HG03520 (cell line): ENCODE data around the gene DGKG.

Experiments used
- ATAC-seq: cut with Tn5 transposase; IDR thresholded peaks from one replicate; pipeline ENCODE4 v1.9.1; 2021; ENCODE audit warnings: mild to moderate bottlenecking, moderate library complexity; ENCODE audit not compliant: unreplicated experiment

The DGKG gene

DNA sequence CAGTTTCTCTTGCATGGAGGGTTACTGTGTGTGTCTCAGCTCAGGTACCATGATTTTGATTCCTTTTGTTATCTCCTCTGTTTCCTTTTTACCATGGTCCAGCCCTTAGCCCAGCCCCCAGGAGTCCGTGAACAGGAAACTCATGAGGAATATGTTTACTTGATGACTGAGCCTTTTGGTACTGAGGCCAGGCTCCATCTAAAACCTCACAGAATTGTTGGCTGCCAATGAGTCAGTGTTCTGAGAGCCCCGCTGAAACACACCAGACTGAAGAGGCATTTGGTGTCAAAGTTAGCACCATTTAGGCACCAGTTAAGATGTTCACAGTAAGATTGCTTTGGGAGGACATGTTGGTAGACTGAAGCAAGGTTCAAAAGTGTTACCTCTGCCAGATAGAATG lies 80.9 kb downstream of the DGKG start:
- no peak for ATAC-seq

DNA sequence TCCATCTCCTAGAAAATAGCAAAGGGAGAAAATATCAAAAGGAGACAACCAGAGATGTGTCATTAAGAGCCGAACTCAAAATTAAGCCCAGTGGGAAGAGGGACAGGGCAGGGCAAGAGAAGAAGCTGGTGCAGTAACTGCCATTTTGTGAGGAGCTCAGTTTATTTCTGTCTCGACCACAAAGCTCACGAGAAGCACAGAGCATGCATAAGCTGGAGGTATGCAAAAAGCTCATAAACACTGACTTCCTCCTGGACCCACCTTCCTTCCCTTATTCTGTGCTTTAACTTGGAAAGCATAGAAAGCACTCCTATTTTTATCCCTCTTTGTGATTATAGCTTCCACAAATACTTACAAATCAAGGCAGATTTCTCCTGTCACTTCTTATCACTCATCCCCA lies 81.3 kb downstream of the DGKG start:
- no peak for ATAC-seq

DNA sequence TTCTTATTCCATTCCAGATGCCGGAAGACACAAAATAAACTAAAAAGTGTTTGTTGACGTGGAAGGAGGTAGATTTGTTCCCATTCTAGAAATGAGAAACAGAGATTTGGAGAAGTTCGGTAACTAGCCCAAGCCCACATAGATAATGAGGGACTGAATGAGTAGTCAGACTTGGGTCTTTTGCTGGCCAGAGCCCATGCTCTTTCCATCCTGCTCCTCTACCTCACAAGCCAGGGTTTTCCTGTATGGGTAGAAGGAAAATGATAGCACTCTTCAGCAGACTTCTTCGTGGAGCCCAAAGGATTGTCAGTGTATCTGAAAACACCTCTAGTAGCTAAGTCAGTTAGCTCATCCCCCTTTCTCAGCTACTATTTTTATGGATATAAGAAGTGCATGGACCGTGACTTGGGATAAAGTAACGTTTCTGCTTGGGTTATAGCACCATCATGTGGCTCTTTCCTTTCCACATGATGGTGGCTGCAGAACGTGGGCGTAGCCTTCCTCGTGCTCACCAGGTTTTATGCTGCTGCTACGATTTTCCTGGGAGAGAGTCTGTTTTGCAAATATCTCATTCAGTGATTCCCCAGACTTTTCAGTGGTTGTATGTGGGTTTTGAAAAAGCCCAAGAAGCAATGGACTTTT lies 84.6 kb downstream of the DGKG start:
- no peak for ATAC-seq

DNA sequence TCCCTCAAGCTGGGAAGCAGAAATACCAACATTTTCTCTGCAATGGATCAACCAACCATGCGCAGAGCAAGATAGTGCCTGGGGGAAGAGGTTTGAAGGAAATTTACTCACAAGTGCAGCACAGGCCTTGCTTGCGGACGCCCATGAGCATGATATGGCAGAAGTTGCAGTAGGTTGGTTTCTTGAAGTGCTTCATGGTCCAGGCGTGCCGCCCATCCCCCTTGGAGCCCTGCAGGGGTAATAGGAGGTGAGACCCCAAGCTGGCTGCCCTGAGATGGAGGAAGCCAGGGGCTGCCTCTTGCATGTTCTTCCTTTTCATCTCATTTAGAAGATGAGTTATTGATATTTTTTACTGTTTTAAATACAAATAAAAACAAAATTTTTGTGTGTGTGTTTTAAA lies 86.6 kb downstream of the DGKG start:
- ATAC-seq: no peak

DNA sequence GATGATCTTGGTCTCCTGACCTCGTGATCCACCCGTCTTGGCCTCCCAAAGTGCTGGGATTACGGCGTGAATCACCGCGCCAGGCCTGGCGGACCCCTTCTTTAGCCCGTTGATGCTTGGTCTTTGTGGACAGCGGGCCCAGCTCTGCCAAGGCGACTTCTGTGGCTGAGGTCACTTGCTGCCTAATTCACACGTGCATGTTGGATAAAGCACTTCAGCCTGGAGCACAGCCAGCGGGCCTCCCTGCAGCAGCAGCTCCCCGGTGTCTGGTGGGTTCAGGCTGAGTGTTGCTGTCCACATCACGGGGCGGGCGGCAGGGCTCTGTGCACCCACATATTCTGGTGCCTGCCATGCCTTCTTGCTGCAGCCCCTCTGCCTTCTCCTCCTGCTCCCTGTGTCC lies 88.4 kb downstream of the DGKG start:
- no peak for ATAC-seq

DNA sequence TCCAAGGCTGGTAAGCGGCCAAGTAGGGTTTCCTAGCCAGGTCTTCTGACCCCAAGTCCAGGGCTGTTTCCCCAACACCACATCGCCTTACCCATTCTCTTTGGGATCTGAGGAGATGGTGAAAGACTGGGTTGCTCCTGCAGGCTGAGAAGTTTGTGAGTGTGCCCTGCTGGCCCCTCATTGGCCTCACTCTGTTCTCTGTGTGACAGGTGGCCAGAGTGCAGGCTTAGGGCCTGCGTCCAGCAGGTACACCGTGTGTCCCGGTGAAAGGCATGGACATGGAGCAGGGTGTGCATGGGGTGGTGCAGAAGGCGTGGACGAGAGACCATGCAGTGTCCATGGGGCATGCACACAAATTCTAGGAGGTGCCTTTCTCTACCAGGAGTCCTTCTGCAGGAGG lies 91.3 kb downstream of the DGKG start:
- ATAC-seq: no peak

DNA sequence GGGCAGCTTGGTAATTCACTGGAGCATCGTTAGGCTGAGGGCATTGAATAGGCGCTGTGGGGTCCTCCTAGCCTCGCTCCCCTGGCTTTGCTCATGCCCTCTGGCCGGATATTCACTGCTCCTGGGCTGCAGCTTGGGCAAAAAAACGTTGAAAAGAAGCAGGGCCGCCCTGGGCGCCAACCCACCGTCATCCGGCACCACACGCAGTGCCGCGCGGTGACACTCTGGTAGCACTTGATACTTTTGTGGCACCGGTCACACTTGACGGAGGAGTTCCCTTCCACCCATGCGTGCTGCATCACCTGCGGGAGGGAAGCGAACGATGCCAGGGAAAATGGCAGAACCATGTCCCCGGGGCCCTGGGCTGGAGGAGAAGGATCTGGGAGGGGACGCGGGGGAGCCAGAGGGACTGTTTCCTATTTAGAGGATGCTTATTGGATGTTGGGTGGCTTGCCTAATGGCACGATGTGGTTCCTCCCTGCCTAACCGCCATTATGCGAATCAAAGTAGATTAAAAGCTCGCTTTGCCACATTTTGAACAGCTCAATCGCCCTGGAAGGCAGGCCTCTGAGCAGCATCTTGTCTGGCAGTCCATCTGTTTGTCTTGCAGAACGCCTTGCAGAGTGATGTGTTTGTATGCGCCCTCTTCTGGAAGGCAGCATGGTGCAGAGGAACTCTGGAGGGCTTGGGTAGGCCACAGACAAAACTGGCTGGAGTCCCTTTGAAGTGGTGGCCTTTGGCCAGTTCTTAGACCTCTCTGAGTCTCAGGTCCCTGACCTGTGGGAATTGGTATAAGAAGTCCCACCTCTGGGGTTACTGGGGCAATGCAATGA lies 93.2 kb downstream of the DGKG start:
- no peak for ATAC-seq

DNA sequence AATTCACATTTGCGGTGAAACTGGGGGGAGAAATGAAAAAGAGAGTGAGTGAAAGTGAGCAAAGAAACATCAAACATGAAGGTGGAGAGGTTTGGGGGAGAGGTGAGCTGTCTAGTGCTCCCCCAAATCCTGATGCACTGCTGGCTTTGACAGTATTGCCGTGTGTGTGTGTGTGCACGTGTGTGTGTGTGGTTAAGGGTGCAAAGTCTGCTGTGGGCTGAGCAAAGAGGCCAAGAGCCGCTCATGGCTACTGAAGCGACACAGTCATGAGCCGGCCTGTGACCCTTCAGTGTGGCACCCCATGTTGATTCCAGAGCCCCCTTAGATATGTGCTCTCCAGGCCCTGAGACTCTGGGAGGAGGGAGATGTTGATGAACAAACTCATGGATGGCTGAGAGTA lies 94.3 kb downstream of the DGKG start:
- ATAC-seq: no peak

DNA sequence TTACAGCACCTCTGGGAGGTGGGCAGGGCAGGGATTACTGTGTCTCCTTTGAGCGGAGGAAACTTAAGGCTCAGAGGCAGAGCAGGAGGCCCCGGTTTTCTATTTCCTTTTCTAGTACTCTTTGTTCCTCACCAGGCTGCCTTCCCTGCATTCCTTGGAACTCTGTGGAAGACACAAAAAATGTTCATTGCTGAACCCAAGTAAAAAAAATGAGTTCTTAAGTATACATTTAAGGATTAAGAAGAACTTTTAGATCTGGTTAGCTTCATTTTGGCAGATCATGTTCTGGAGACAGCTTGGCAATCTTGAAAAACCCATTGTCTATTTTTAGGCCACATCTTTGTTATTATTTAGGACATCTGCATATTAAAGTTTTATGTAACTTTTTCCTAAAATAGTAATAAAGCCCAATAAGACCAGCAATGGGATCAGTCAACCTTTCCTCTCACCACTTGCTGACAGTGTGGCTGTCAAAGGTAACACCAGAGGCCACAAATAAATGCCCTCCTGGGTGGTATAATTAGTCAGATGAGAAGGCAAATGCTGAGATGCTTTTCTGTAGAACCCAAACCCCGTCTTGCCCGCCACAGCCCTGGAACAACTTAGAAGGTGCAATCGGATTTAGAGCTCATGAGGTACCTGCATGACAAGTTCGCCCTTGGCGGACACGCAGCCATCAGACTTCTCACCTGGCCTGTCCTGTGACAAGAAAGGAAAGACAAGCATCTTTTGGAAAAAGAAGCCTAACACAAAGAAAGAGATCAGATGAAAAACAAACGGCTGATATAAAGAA lies 97.2 kb downstream of the DGKG start:
- no peak for ATAC-seq

DNA sequence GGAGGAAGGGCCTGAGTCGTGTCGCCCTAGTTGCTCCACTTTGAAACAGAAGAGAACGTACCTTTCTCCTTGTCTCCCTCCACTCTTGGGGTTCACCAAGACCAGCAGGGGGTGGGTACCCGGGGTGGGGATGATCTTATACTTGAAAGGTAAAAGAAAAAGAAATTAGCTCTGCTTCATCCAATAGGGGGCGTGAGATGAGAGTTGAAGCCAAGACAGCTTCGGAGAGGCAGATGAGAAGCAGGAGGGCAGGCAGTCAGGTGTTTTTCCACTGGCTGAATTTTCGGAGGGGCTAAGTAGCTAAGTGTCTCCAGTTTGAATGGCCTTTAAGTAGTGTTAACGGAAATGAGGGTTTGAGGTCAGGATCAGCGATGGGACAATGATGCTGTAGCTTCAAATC lies 100.4 kb downstream of the DGKG start:
- no peak for ATAC-seq

DNA sequence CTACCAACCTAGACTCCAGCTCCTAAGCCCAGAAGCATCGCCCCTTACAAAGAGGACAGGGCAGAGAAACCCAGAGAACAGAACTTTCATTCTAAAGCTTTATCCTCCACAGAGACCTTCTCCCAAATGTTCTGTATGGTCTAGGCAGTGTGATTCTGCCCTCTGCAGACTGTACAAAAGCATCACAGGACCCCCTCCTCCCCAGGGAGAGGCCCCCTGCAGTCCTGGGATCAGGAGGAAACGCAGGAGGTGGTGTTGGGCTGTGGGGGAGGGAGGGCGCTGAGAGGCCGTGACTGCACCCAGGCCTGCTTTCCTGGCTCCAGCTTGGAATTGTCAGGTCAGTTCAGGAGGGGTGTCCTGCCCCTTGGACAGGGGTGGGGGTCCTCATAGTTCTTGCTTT lies 101.3 kb downstream of the DGKG start:
- no peak for ATAC-seq

DNA sequence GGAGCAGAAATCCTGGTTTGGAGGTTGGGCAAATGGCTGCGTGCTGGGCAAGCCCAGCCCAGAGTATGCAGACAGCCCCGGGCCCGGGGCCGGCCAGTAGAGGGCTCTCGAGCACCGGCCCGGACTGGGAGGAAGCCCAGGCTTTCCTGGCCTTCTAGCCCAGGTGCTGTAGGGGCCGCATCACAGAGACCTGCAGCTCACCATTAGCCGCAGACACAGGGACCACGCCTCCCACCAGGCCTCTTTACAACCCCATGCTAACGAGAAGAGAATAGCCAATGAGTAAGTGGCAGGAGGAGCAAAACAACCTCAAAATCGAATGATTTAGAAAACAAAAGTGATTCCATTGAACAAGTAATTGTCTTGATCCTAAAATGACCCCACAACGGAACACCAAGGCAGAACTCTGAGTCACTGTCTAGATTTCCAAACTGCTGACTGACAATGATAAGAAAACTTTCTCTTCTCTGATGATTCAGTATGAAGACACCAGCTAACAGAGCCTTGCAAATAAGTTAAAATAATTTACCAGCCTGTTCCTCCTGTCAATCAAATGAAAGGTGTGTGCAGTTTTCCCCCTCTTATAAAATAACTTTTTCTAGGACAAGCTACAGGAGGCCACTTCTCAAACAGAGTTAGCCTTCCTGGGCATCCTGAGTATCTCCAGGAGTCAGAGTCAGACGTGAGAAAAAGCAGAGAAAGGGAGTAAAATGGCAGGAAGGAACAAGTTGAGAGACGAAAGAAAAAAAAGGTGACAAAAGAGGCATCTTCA lies 102.2 kb downstream of the DGKG start:
- ATAC-seq: no peak

DNA sequence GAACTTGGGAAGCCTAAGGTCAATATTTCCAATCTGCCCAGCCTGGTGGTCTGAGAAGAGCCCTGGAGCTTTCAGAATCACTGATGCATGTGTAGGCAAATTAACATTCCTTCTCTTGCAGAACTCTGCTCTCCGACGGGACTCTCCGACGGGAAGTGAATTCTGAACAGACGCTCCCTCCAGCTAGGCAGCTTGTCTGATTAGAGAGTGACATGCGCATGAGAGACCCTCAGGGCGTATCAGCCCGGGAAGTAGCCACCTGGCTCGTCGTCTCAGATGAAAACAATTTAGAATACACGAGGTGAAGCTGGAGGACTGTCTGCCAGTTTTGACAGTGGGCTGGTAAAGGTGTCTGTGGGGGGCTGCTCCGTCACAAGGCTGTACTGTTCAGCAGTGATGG lies 103.1 kb downstream of the DGKG start:
- no peak for ATAC-seq

DNA sequence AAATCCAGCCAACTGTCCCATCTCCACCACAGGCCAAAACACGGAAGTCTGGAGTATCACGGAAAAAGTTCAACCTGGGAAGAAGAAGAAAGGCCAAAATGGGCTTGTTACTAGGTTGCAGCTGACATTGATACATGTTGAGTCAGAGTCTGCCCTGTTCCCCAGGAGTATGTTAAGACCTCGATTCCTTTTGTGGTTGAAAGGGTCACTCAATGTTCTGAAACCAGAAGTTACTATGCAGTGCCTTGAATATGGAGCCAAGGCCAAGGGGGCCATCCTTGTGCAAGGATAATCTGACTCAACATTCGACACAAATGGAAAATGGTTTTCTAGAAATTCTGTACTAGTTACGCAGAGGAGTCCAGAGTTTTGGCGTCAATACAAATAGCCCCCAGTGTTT lies 104.2 kb downstream of the DGKG start:
- ATAC-seq: no peak

DNA sequence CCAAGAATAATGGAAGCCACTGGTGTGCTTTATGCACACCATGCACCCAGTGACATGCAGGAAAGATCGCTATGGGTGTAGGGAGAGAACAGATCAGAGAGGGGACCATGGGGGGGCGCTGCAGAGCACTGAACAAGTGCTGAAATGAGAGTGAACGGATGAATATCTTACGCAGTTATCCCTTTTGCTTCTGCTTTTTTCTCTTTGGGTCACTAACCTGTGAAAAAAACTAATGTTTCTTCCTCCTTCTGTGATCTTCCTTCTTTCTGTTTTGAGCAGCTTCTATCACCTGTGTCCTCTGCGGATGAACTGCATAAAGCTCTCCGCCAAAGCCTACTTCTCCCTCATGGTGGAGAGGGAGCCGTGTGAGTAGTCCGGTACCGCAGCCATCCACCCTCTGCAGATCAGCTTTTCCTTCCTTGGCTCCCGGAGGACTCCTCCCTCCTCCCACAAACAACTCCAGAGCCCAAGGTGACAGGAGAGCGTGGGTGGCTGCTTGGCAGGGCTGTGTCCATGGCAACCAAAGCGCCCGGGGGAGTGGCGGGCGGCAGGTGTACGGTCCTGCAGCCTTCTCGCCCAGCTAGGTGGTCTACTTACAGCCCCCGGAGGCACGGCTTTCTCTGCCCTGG lies 106.2 kb downstream of the DGKG start:
- ATAC-seq: peak; percentile 19

DNA sequence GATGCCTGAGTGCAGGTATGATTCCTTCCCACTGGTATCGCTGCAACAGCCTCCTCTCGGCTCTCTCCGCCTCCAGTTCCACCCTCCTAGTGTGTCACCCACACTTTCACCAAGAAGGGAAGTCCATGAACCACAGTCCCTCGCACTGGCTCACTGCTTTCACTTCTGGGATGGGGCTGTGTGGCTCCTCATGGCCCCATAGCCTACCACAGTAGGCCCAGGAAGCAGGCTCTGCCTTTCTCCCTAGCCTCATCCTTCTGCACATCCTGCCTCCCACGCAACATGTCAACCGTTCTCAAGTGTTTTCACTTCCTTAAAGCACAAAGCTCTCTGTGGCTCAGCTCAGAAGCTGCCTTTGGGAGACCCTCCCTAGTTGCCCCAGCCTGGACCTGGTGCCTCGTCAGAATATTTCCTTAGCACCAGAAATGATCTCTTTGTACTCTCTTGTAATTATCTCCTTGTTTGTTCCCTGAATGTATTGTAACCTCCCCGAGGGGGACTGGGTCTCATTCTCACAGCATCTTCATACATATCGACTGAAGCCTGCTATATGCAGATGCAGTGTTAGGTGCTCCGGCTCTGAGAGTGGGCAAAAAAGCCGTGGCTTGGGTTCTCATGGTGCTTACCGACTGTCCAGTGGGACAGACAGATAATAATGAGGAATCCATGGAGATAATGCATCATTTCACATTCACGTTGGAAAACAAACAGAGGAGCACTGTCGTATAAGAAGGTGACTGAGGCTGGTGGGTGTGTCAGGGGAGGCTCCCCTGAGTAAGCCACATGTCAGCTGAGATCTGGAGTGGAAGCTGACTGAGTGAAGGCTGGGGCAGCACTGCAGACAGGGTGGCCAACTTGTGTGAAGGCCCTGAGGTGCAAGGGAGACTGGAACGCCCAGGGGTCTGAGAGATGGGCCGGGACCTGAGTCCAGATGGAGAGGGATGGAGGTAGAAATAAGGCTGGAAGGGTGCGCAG lies 107.1 kb downstream of the DGKG start:
- ATAC-seq: peak; percentile 62

DNA sequence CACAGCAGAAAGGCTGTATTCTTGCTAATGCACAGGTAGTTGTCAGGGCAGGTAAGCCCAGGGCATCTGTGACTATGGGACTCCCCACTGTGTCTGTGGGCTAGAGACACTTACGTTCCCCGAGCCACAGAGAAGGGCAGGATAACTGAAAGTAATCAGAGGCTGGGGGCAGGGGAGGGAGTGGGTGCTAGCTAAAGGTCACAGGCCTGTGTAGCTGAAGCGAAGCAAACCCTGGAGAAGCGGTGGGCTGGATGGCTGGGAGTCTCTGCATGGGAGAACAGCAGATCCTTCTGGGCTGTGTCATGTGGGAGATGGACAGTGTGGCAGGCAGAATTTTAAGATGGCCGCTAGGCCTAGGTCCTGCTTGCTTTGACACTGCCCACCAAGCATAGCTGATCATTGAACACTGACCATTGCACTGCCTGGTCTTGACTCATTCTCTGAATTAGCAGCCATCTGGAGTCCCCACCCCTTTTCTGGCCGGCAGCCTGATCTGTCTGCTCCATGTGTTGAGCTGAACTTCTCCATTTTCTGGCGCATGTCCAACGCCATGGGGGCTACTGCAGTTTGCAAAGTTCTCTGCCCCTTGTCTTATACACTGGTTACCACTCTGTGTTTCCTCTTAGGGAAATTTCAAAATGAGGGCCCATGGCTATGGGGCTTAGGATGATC lies 110.0 kb downstream of the DGKG start:
- no peak for ATAC-seq

DNA sequence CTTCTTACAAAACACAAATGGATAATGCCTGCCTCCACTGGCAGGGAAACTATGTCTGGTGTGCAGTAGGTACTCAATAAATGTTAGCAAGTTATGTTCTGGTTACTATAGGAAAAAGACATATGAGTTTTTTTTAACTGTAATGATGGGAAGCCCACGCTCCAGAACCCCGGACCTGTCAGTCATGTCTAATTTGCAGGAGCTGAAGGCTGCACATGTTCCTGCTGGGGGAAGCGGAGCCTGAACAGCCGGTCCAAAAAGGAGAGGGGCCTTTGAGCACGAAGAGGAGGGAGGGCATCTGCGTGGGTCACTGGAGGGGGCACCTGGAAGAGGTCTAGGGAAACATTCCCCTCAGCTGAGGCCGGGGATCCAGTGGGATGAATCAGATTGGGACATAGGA lies 113.2 kb downstream of the DGKG start:
- no peak for ATAC-seq
